IMR-90 (cell line): ENCODE measurements around the gene RHBDL3. TPM values are rescaled to one million over a fixed set of nuclear protein-coding genes. Genes with fewer than 3 reads are reported as not detected.

Source experiments
- ATAC-seq: fragments of 200-7000 bp; cut with Tn5 transposase; 2 replicates; pipeline ENCODE4 v1.9.1; 2020; ENCODE audit warnings: low read depth, mild to moderate bottlenecking, moderate library complexity
- BruUV-seq: library from RNA; stranded (reverse); fragments of 400-500 nt; replicated peaks from 2 replicates; lab custom pipeline; 2021; lab: Mats Ljungman, UMichigan
- CTCF ChIA-PET: fragments of 300-600 bp; formaldehyde crosslinking; extraction: SDS; loops from one replicate; lab custom pipeline; 2021; ENCODE audit warnings: antibody characterized with exemption; lab: Yijun Ruan, JAX
- POLR2A ChIA-PET: fragments of 300-600 bp; sonication (Branson Sonifier 250); formaldehyde crosslinking; loops from one replicate; lab custom pipeline; 2022; ENCODE audit warnings: antibody characterized with exemption; ENCODE audit not compliant: unreplicated experiment; lab: Charles Lee
- DNase-seq: peaks from one replicate; pipeline ENCODE4 v3.0.0; 2013
- H2AFZ ChIP-seq: replicated peaks from 2 replicates; pipeline ENCODE3; 2013; ENCODE audit warnings: low read length, mild to moderate bottlenecking; ENCODE audit not compliant: poor library complexity
- H2AK5ac ChIP-seq: 2 replicates; pipeline ENCODE4 v1.6.1; 2013; ENCODE audit warnings: low read depth, low read length, inconsistent platforms
- H2AK9ac ChIP-seq: replicated peaks from 2 replicates; pipeline ENCODE3; 2013; ENCODE audit warnings: mild to moderate bottlenecking, low read depth, low read length, moderate library complexity; ENCODE audit not compliant: poor library complexity
- H2BK120ac ChIP-seq: 2 replicates; pipeline ENCODE4 v1.6.1; 2013; ENCODE audit warnings: low read depth, low read length, inconsistent platforms
- H2BK15ac ChIP-seq: 3 replicates; pipeline ENCODE4 v1.6.1; 2013; ENCODE audit warnings: low read depth, low read length, inconsistent platforms
- H2BK20ac ChIP-seq: 2 replicates; pipeline ENCODE4 v1.6.1; 2013; ENCODE audit warnings: low read depth, mild to moderate bottlenecking, inconsistent platforms, low read length, moderate library complexity
- H2BK5ac ChIP-seq: 2 replicates; pipeline ENCODE4 v1.6.1; 2013; ENCODE audit warnings: mild to moderate bottlenecking, low read depth, low read length, inconsistent platforms; ENCODE audit not compliant: poor library complexity, severe bottlenecking
- H3K14ac ChIP-seq: replicated peaks from 2 replicates; pipeline ENCODE4 v1.6.1; 2013; ENCODE audit warnings: low read depth, low read length, inconsistent platforms
- H3K18ac ChIP-seq: 2 replicates; pipeline ENCODE4 v1.6.1; 2013; ENCODE audit warnings: low read depth, low read length, control low read depth
- H3K23ac ChIP-seq: 2 replicates; pipeline ENCODE4 v1.6.1; 2013; ENCODE audit warnings: low read depth, low read length, inconsistent platforms
- H3K27ac ChIP-seq: 2 replicates; pipeline ENCODE4 v1.5.1; 2013; ENCODE audit warnings: mild to moderate bottlenecking, control low read depth, low read length; ENCODE audit not compliant: insufficient read depth
- H3K27me3 ChIP-seq: 2 replicates; pipeline ENCODE4 v1.6.1; 2013; ENCODE audit warnings: low read length; ENCODE audit not compliant: control insufficient read depth, insufficient read depth
- H3K36me3 ChIP-seq: 2 replicates; pipeline ENCODE4 v1.6.1; 2013; ENCODE audit warnings: low read length, mixed read lengths; ENCODE audit not compliant: control insufficient read depth, insufficient read depth
- H3K4ac ChIP-seq: 2 replicates; pipeline ENCODE4 v1.6.1; 2013; ENCODE audit warnings: low read depth, low read length, inconsistent platforms
- H3K4me1 ChIP-seq: 2 replicates; pipeline ENCODE4 v1.6.1; 2013; ENCODE audit warnings: low read length, mixed read lengths; ENCODE audit not compliant: control insufficient read depth, insufficient read depth
- H3K4me2 ChIP-seq: 2 replicates; pipeline ENCODE4 v1.6.1; 2013; ENCODE audit warnings: low read depth, mild to moderate bottlenecking, control low read depth, low read length, moderate library complexity
- H3K4me3 ChIP-seq: 2 replicates; pipeline ENCODE4 v1.5.1; 2013; ENCODE audit warnings: low read depth, mild to moderate bottlenecking, control low read depth, low read length, moderate library complexity; ENCODE audit not compliant: insufficient read depth
- H3K56ac ChIP-seq: 2 replicates; pipeline ENCODE4 v1.6.1; 2013; ENCODE audit warnings: low read length, inconsistent platforms; ENCODE audit not compliant: insufficient read depth; ENCODE audit errors: extremely low read depth
- H3K79me1 ChIP-seq, 2 experiments: 2 replicates each; pipeline ENCODE4 v1.6.1; 2013; ENCODE audit warnings: low read length in 2 of 2, inconsistent platforms in 1 of 2, low read depth in 1 of 2
- H3K9ac ChIP-seq: 2 replicates; pipeline ENCODE4 v1.6.1; 2013; ENCODE audit warnings: low read depth, low read length, control low read depth
- H3K9me1 ChIP-seq: 2 replicates; pipeline ENCODE4 v1.6.1; 2013; ENCODE audit warnings: low read length, inconsistent platforms; ENCODE audit not compliant: insufficient read depth
- H3K9me3 ChIP-seq: 2 replicates; pipeline ENCODE4 v1.6.1; 2013; ENCODE audit warnings: low read length; ENCODE audit not compliant: control insufficient read depth, insufficient read depth
- H4K20me1 ChIP-seq: 2 replicates; pipeline ENCODE4 v1.6.1; 2013; ENCODE audit warnings: low read length, inconsistent platforms; ENCODE audit not compliant: insufficient read depth
- H4K5ac ChIP-seq: 2 replicates; pipeline ENCODE4 v1.6.1; 2013; ENCODE audit warnings: mild to moderate bottlenecking, low read depth, low read length, control low read depth
- H4K8ac ChIP-seq, 2 experiments: 2 replicates each; pipeline ENCODE4 v1.6.1; 2013; ENCODE audit warnings: low read depth in 2 of 2, low read length in 2 of 2, control low read depth in 1 of 2, inconsistent platforms in 1 of 2
- H4K91ac ChIP-seq: 2 replicates; pipeline ENCODE4 v1.6.1; 2013; ENCODE audit warnings: low read depth, low read length, inconsistent platforms; ENCODE audit not compliant: insufficient read depth
- ELK1 ChIP-seq: fragments of 150-350 bp; IDR thresholded peaks from 2 replicates; pipeline ENCODE4 v1.6.1; 2016; ENCODE audit warnings: low read depth, mild to moderate bottlenecking, low read length, moderate library complexity, borderline replicate concordance
- MAZ ChIP-seq: IDR thresholded peaks from 2 replicates; pipeline ENCODE4 v1.6.1; 2012; ENCODE audit warnings: low read depth, mild to moderate bottlenecking, low read length, improper control_type of control experiment, moderate library complexity, borderline replicate concordance
- MXI1 ChIP-seq: IDR thresholded peaks from 2 replicates; pipeline ENCODE4 v1.6.1; 2012; ENCODE audit warnings: low read depth, mild to moderate bottlenecking, low read length, moderate library complexity, borderline replicate concordance
- NFE2L2 ChIP-seq: fragments of 150-350 bp; IDR thresholded peaks from 2 replicates; pipeline ENCODE4 v1.6.1; 2016; ENCODE audit warnings: low read depth, mild to moderate bottlenecking, low read length
- POLR2A ChIP-seq: IDR thresholded peaks from 2 replicates; pipeline ENCODE4 v1.6.1; 2012; ENCODE audit warnings: mild to moderate bottlenecking, low read depth, low read length
- RCOR1 ChIP-seq: IDR thresholded peaks from 2 replicates; pipeline ENCODE4 v1.6.1; 2012; ENCODE audit warnings: mild to moderate bottlenecking, low read length, improper control_type of control experiment; ENCODE audit not compliant: insufficient replicate concordance
- RFX5 ChIP-seq: IDR thresholded peaks from 2 replicates; pipeline ENCODE4 v1.8.0; 2012; ENCODE audit warnings: low read depth, mild to moderate bottlenecking, low read length, moderate library complexity
- SMC3 ChIP-seq: fragments of 150-350 bp; IDR thresholded peaks from 2 replicates; pipeline ENCODE4 v1.6.1; 2016; ENCODE audit warnings: low read depth, mild to moderate bottlenecking, antibody characterized with exemption, low read length, moderate library complexity
- WGBS, 2 experiments: methylation state at CpG; one replicate each; pipeline versions ENCODE4 v1.1.5 to v1.1.7; 2013; ENCODE audit warnings: missing lambda C conversion rate in 2 of 2; ENCODE audit not compliant: insufficient read length in 1 of 2; ENCODE audit errors: extremely low coverage in 2 of 2; 5-methylcytosine and 5-hydroxymethylcytosine counted together
- dilution Hi-C: fragments of 300-500 bp; cut with HindIII; formaldehyde crosslinking; loops from one replicate; pipeline ENCODE4 v1.14.3; 2018; ENCODE audit warnings: low sequenced_read_pairs; ENCODE audit not compliant: unreplicated experiment
- in situ Hi-C: fragments of 300-500 bp; cut with MboI; formaldehyde crosslinking; loops from 3 replicates; pipeline ENCODE4 v1.14.3; 2019; ENCODE audit warnings: low sequenced_read_pairs, inconsistent platforms, mixed read lengths
- intact Hi-C: fragments of 100-400 bp; cut with micrococcal nuclease; formaldehyde crosslinking; loops from 2 replicates; pipeline ENCODE4 v1.10.0; 2022
- polyA plus RNA-seq, 3 experiments: library from polyadenylated mRNA; depleted of rRNA; stranded (reverse); fragments of >200 nt; gene quantifications; 2 replicates each; pipeline ENCODE4 v1.2.3, GENCODE V29; 2012; ENCODE audit warnings: low replicate concordance in 1 of 3
- total RNA-seq: library from RNA; depleted of rRNA; stranded (reverse); fragments of >200 nt; gene quantifications from 2 replicates; pipeline ENCODE4 v1.2.3, GENCODE V29; 2012

The RHBDL3 gene
- total and polyA plus RNA-seq, 2 of the 4 experiments (the other 2 are of a cell fraction) = 0.09 to 0.18 TPM

- ATAC-seq (no peak), DNase-seq (no peak)
- H3K14ac ChIP-seq = no peak overlapping the region
- H3K27me3 ChIP-seq = peaks cover 28% of the 10 kb centered on the region
- no peak overlapping the region for H3K27ac ChIP-seq
- CTCF ChIA-PET = no interaction called here
- BruUV-seq = no TSS peak
- no peaks in the 10 kb centered on the region for H3K79me1 ChIP-seq
- no peaks in the 10 kb centered on the region for H3K36me3 ChIP-seq
- POLR2A ChIA-PET = no interaction called here
- H3K4me1 ChIP-seq = no peaks in the 10 kb centered on the region
- TF ChIP-seq SMC3 = no peak
- no peak for TF ChIP-seq ELK1
- TF ChIP-seq POLR2A = no peak
- no peak for TF ChIP-seq RCOR1
- TF ChIP-seq MAZ = no peak
- no peak for TF ChIP-seq MXI1
- no peak for TF ChIP-seq NFE2L2
- no peak for TF ChIP-seq RFX5
- dilution Hi-C loops = no loop called here
- no CpG with 5 or more reads among the region's 6 CpGs for WGBS, 2 experiments
- H3K4me2 ChIP-seq = no peak overlapping the region
- H2BK20ac ChIP-seq = no peak overlapping the region
- no peak overlapping the region for H4K91ac ChIP-seq
- H2BK120ac ChIP-seq = no peak overlapping the region
- in situ Hi-C loops = no loop called here
- no peaks in the 10 kb centered on the region for H3K9me3 ChIP-seq
- H3K9me1 ChIP-seq = peaks cover 3% of the 10 kb centered on the region; the same call in 1 of the 2 replicates
- H4K5ac ChIP-seq = no peak overlapping the region
- H2AK9ac ChIP-seq = no peak overlapping the region
- no peak overlapping the region for H2BK15ac ChIP-seq
- no peak overlapping the region for H3K4ac ChIP-seq
- H3K18ac ChIP-seq = no peak overlapping the region
- H2BK5ac ChIP-seq = no peak overlapping the region
- no peak overlapping the region for H3K23ac ChIP-seq
- H3K4me3 ChIP-seq = no peak overlapping the region
- H4K20me1 ChIP-seq = no peaks in the 10 kb centered on the region; the same call in 1 of the 2 replicates
- no peak overlapping the region for H3K56ac ChIP-seq
- H2AK5ac ChIP-seq = no peak overlapping the region
- no peak overlapping the region for H2AFZ ChIP-seq
- H3K9ac ChIP-seq = no peak overlapping the region
- intact Hi-C loops = no loop called here
- H4K8ac ChIP-seq = no peak overlapping the region
These were observed 32.2 kb downstream of the RHBDL3 start for GRCh38 chr17:32297860-32298259.
